ENCODE data around the gene SUPT20HL2.

SUPT20HL2 gene

GRCh38 chrX:24360272-24360671 lies 46.4 kb upstream of the SUPT20HL2 start, which contains the start of gene SUPT20HL1 (continued):
- TF ChIP-seq, protein P1, sequence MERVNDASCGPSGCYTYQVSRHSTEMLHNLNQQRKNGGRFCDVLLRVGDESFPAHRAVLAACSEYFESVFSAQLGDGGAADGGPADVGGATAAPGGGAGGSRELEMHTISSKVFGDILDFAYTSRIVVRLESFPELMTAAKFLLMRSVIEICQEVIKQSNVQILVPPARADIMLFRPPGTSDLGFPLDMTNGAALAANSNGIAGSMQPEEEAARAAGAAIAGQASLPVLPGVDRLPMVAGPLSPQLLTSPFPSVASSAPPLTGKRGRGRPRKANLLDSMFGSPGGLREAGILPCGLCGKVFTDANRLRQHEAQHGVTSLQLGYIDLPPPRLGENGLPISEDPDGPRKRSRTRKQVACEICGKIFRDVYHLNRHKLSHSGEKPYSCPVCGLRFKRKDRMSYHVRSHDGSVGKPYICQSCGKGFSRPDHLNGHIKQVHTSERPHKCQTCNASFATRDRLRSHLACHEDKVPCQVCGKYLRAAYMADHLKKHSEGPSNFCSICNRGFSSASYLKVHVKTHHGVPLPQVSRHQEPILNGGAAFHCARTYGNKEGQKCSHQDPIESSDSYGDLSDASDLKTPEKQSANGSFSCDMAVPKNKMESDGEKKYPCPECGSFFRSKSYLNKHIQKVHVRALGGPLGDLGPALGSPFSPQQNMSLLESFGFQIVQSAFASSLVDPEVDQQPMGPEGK (CRISPR knock-in tag; IDR thresholded peaks at IDR 0.05; ENCODE audit: borderline replicate concordance), result no peak

- ATAC-seq, result no peak
- TF ChIP-seq ZFP30 (CRISPR knock-in tag; IDR thresholded peaks at IDR 0.05), result no peak
- TF ChIP-seq SNAI2 (CRISPR knock-in tag; IDR thresholded peaks at IDR 0.05), result no peak
- TF ChIP-seq GLIS3 (CRISPR knock-in tag; IDR thresholded peaks at IDR 0.05), result no peak
- no peak for TF ChIP-seq PPARA (CRISPR knock-in tag; IDR thresholded peaks at IDR 0.05; ENCODE audit: borderline replicate concordance)
- no peak for TF ChIP-seq ISL1 (CRISPR knock-in tag; IDR thresholded peaks at IDR 0.05)
- TF ChIP-seq ZNF70 (CRISPR knock-in tag; IDR thresholded peaks at IDR 0.05), result no peak
- TF ChIP-seq RARB (CRISPR knock-in tag; IDR thresholded peaks at IDR 0.05), result no peak
- no peak for TF ChIP-seq ESRRG (CRISPR knock-in tag; IDR thresholded peaks at IDR 0.05)
- no peak for TF ChIP-seq ZNF565 (CRISPR knock-in tag; conservative IDR thresholded peaks at IDR 0.05; ENCODE audit: low read depth)
Measured at GRCh38 chrX:24357106-24357505, 43.2 kb upstream of the SUPT20HL2 start.

- no peak for ATAC-seq
- TF ChIP-seq ZC3H10 (CRISPR knock-in tag; IDR thresholded peaks at IDR 0.05) (no peak), OSR1 (CRISPR knock-in tag; IDR thresholded peaks at IDR 0.05) (no peak), ZNF565 (CRISPR knock-in tag; conservative IDR thresholded peaks at IDR 0.05; ENCODE audit: low read depth) (no peak), ARNTL (CRISPR knock-in tag; IDR thresholded peaks at IDR 0.05; ENCODE audit: borderline replicate concordance, low read depth) (no peak), ZNF8 (CRISPR knock-in tag; IDR thresholded peaks at IDR 0.05) (no peak), ISL1 (CRISPR knock-in tag; IDR thresholded peaks at IDR 0.05) (no peak), ZNF70 (CRISPR knock-in tag; IDR thresholded peaks at IDR 0.05) (no peak), ESRRG (CRISPR knock-in tag; IDR thresholded peaks at IDR 0.05) (no peak), GLIS3 (CRISPR knock-in tag; IDR thresholded peaks at IDR 0.05) (no peak), ZFP30 (CRISPR knock-in tag; IDR thresholded peaks at IDR 0.05) (no peak), CSDC2 (CRISPR knock-in tag; IDR thresholded peaks at IDR 0.05) (no peak), RARB (CRISPR knock-in tag; IDR thresholded peaks at IDR 0.05) (no peak), TCF4 (CRISPR knock-in tag; IDR thresholded peaks at IDR 0.05; ENCODE audit: borderline replicate concordance) (no peak), BACH2 (CRISPR knock-in tag; IDR thresholded peaks at IDR 0.05; ENCODE audit: borderline replicate concordance) (no peak)
- TF ChIP-seq, protein P1 (CRISPR knock-in tag; IDR thresholded peaks at IDR 0.05; ENCODE audit: borderline replicate concordance), result no peak
Measured at GRCh38 chrX:24355095-24355494, 41.2 kb upstream of the SUPT20HL2 start.

- no peak for ATAC-seq
- TF ChIP-seq TOX (CRISPR knock-in tag; IDR thresholded peaks at IDR 0.05; ENCODE audit: borderline replicate concordance), result no peak
- TF ChIP-seq CREB5 (CRISPR knock-in tag; IDR thresholded peaks at IDR 0.05; ENCODE audit: low read depth), result no peak
- no peak for TF ChIP-seq ZC3H10 (CRISPR knock-in tag; IDR thresholded peaks at IDR 0.05)
- no peak for TF ChIP-seq ESRRG (CRISPR knock-in tag; IDR thresholded peaks at IDR 0.05)
- no peak for TF ChIP-seq ARNTL (CRISPR knock-in tag; IDR thresholded peaks at IDR 0.05; ENCODE audit: borderline replicate concordance, low read depth)
- no peak for TF ChIP-seq ZFP3 (CRISPR knock-in tag; IDR thresholded peaks at IDR 0.05)
- TF ChIP-seq, protein P2, sequence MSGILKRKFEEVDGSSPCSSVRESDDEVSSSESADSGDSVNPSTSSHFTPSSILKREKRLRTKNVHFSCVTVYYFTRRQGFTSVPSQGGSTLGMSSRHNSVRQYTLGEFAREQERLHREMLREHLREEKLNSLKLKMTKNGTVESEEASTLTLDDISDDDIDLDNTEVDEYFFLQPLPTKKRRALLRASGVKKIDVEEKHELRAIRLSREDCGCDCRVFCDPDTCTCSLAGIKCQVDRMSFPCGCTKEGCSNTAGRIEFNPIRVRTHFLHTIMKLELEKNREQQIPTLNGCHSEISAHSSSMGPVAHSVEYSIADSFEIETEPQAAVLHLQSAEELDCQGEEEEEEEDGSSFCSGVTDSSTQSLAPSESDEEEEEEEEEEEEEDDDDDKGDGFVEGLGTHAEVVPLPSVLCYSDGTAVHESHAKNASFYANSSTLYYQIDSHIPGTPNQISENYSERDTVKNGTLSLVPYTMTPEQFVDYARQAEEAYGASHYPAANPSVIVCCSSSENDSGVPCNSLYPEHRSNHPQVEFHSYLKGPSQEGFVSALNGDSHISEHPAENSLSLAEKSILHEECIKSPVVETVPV (CRISPR knock-in tag; IDR thresholded peaks at IDR 0.05), result no peak
Measured at GRCh38 chrX:24350217-24350616, 36.3 kb upstream of the SUPT20HL2 start.

DNA sequence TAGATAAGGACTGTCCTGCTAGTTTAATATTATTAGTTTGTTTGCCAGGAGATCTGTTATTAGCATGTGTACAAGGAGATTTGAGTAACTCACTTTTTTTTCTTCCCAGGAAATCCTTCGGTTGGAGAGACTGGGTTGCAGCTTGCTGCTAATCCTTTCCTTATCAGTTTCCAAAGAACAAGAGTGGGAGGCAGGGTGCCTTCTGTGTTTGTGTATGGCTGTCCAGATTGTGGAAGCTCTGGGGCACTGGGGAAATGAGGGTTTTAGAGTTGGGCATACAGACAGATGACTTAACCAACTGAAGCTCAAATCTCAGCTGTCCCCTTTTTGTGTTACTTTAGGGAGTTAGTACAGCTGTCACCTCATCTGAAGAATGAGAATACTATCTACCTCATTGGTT lies 34.0 kb upstream of the SUPT20HL2 start:
- no peak for TF ChIP-seq ZNF8 (CRISPR knock-in tag; IDR thresholded peaks at IDR 0.05)
- no peak for ATAC-seq
